Fibroblast of mammary gland (primary cell): ENCODE measurements around the gene USP24.

Experiments
- DNase-seq: peaks from one replicate; pipeline ENCODE4 v3.0.0-alpha.2; 2010; ENCODE audit warnings: low read depth
- H3K4me3 ChIP-seq: 2 replicates; pipeline ENCODE4 v1.5.1; 2011; ENCODE audit warnings: low read depth, mild to moderate bottlenecking, low read length, moderate library complexity; ENCODE audit not compliant: control insufficient read depth
- TF ChIP-seq, protein P1 (sequence below): conservative IDR thresholded peaks from 2 replicates; pipeline ENCODE4 v1.5.1; 2011; ENCODE audit warnings: low read depth, low read length, inconsistent platforms; ENCODE audit not compliant: control insufficient read depth, insufficient read depth

Gene USP24

DNA sequence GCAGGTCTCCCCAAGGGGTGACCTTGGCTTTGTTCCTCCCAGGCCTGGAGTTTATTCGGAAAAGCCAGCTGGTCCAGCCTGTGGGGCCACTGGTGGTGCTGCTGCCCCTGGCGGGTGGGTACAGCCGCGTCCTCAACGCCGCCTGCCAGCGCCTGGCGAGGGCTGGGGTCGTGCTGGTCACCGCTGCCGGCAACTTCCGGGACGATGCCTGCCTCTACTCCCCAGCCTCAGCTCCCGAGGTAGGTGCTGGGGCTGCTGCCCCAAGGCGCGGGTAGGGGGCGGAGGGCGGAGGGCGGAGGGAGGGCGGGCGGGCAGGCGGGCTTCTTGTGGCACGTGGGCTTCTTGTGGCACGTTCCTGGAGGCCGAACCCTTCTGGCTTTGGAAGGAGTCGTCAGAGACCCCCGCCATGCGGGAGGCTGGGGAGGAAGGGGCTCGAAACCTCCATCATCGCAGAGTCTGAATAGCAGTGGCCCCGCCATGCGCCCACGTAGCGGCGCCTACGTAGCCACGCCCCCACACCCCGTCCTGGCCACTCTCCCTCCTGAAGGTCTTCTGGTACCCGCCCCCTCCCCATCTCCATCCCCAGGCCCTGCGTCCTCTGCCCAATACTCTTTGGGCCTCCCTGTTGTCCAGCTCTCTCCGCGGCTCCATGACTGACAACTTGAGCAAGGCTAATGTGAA is 159.1 kb downstream of the USP24 start:
- TF ChIP-seq, protein P1, sequence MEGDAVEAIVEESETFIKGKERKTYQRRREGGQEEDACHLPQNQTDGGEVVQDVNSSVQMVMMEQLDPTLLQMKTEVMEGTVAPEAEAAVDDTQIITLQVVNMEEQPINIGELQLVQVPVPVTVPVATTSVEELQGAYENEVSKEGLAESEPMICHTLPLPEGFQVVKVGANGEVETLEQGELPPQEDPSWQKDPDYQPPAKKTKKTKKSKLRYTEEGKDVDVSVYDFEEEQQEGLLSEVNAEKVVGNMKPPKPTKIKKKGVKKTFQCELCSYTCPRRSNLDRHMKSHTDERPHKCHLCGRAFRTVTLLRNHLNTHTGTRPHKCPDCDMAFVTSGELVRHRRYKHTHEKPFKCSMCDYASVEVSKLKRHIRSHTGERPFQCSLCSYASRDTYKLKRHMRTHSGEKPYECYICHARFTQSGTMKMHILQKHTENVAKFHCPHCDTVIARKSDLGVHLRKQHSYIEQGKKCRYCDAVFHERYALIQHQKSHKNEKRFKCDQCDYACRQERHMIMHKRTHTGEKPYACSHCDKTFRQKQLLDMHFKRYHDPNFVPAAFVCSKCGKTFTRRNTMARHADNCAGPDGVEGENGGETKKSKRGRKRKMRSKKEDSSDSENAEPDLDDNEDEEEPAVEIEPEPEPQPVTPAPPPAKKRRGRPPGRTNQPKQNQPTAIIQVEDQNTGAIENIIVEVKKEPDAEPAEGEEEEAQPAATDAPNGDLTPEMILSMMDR, result no peak
- no peak overlapping the region for H3K4me3 ChIP-seq
- no peak for DNase-seq

DNA sequence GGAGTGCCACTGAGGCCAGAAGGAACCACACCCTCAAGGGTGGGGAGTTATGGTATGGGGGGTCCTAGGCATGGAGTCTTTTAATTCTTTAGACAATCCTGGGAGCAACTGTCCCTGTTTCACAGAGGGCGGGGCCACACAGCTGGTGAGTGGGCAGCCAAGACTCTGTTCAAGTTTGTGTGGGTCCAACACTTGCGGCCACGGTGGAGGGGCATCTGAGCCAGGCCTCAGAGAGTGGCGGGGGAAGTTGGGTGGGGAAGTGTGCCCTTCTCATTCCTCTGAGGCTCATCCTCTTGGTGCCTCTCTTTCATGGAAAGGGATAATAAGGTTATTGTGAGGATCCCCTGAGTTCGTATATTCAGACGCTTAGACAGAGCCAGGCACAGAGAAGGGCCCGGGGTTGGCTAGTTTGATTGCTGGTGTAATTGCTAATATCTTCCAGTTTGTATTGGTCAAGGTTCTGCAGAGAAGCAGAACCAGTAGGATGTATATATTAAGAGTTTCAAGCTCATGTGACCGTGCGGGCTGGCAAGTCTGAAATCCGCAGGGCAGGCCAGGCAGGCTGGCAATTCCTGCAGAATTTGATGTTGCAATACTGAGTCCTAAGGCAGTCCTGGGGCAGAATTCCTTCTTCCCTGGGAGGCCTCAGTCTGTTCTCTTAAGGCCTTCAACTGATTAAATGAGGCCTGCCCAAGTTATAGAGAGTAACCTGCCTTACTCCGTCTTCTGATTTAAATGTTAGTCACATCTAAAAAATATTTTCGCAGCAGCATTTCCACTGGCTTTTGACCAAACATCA is 159.9 kb downstream of the USP24 start:
- DNase-seq, result no peak
- TF ChIP-seq, protein P1, result no peak
- no peak overlapping the region for H3K4me3 ChIP-seq

DNA sequence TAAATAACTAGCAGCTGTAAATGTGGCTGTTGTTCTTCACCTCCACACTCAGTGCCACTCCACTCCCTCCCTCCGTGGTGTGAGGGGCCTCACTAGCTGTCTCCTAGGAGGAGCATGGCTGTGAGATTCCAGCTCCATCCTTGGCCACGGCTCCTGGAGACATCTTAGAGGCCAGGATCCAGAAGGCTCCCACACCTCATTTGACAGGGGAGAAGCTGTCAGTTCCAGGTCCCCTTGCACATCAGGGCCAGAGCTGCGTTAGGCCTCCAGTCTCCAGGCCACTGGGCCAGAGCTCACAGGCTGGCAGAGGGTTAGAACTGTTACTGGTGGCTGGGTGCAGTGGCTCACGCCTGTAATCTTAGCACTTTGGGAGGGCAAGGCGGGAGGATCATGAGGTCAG is 160.8 kb downstream of the USP24 start:
- TF ChIP-seq, protein P1, result no peak

DNA sequence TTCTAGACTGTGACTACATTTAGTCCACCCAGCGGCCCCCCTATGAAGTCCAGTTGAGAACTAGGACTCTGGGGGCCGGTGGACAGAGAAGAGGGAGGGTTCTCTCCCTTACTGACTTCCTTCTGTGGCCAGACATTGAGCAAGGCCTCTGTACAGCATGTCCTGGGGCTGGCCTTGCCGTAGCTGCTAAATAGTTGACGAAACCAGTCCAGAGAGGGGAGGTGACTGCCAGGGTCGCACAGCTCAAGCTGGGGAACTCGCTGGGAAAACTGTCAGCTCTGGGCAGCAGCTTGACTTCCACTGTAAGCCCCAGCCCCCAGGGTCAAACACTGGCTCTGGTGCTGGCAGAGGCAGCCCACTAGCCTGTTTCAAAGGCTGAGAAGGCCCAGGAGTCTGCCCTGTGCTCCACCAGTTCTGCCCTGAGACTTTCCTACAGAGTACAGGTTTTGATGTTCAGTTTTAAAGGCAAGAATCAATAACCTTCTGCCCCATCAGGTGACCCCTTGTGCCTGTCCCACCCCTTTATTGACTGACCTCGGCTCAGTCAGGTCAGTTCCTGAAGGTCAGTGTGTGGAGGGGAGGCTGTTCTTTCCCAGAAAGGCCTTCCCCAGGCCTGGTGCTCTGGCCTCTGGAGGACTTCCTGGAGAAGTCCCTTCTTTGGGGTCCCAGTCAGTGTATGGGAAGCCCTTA is 161.8 kb downstream of the USP24 start:
- no peak for DNase-seq
- no peak overlapping the region for H3K4me3 ChIP-seq
- TF ChIP-seq, protein P1, result no peak

More for the DNA sequence above, 160.8 kb downstream of the USP24 start:
- DNase-seq, result no peak
- H3K4me3 ChIP-seq, result no peak overlapping the region

DNA sequence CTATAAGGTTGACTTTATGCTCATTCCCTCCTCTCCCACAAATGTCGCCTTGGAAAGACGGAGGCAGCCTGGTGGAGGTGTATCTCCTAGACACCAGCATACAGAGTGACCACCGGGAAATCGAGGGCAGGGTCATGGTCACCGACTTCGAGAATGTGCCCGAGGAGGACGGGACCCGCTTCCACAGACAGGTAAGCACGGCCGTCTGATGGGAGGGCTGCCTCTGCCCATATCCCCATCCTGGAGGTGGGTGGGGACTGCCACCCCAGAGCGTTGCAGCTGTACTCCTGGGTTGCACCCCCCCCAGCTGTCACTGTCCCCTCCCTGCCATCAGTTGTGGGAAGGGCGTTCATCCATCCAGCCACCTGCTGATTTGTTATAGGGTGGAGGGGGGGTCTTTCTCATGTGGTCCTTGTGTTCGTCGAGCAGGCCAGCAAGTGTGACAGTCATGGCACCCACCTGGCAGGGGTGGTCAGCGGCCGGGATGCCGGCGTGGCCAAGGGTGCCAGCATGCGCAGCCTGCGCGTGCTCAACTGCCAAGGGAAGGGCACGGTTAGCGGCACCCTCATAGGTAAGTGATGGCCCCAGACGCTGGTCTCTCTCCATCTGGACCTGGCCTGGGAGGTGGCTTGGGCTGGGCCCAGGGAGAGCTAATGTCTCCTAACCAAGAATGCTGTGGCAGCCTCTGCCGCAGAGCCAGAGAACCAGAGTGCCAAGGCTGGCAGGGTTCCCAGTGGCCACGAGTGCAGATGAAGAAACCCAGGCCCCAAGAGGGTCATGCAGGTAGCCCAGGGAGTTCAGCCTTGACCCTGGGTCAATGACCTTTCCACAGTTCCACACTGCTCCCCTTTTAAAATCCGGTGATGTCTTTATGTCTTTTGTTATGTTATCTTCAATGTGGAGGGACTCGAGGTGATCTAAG is 162.7 kb downstream of the USP24 start:
- no peak for DNase-seq
- TF ChIP-seq, protein P1, result no peak
- H3K4me3 ChIP-seq, result no peak overlapping the region

DNA sequence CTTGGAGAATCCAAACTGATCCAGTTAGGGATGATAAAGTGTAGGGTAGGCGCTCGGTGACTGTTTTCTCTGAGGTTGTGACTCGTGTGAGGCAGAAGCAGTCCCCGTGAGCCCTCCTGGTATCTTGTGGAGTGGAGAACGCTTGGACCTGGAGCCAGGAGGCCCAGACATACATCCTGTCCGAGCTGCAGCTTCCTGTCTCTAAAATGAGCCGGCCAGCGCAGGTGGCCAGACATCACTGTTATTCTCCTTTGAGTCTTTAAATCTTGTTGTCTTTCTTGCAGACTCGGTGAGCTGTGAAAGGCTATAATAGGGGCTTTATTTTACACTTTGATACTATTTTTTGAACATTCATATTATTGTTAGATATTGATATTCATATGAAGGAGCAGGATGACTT is 163.5 kb downstream of the USP24 start:
- no peak overlapping the region for H3K4me3 ChIP-seq
- no peak for DNase-seq
- TF ChIP-seq, protein P1, result no peak
